ENCODE results near the gene VGLL4.

GRCh38 chr3:11534011-11534792 lies 109.5 kb downstream of the VGLL4 start:
- TF ChIP-seq, protein P1, sequence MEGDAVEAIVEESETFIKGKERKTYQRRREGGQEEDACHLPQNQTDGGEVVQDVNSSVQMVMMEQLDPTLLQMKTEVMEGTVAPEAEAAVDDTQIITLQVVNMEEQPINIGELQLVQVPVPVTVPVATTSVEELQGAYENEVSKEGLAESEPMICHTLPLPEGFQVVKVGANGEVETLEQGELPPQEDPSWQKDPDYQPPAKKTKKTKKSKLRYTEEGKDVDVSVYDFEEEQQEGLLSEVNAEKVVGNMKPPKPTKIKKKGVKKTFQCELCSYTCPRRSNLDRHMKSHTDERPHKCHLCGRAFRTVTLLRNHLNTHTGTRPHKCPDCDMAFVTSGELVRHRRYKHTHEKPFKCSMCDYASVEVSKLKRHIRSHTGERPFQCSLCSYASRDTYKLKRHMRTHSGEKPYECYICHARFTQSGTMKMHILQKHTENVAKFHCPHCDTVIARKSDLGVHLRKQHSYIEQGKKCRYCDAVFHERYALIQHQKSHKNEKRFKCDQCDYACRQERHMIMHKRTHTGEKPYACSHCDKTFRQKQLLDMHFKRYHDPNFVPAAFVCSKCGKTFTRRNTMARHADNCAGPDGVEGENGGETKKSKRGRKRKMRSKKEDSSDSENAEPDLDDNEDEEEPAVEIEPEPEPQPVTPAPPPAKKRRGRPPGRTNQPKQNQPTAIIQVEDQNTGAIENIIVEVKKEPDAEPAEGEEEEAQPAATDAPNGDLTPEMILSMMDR (IDR thresholded peaks at IDR 0.05; ENCODE audit: insufficient read depth, low read length, poor library complexity, severe bottlenecking) = no peak
- TF ChIP-seq EZH2phosphoT487 (conservative IDR thresholded peaks at IDR 0.05; ENCODE audit: low read length) = no peak
